Inflammatory macrophage treated with lipopolysaccharide for 1 hour (primary cell): Measurements from ENCODE around the gene SUSD6.

Experiments used
- DNase-seq, 2 donors: peaks; one replicate each; pipeline ENCODE4 v3.0.0-alpha.2; 2020 to 2022

Gene SUSD6

GRCh38 chr14:69593018-69593677 lies 18.2 kb upstream of the SUSD6 start:
- no peak for DNase-seq

DNA sequence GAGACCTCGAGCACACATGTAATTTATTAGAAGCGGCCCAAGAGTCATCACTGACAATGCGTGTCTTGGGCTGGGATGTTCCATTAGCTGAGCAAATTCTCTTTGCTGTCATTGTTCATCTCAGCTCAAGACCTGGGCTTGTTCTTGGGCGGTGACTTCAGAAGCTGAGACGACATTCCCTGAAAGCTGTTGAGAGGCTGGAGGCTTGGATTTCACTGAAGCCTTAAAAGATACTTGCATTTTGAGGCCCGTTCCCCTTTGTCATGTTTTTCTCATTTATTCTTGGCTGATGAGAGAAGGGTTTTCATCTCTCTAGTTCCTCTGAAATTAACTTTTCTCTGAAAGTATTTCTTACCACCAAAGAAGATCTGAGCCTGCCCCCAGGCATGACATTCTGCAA lies 16.6 kb upstream of the SUSD6 start:
- no peak for DNase-seq

GRCh38 chr14:69595336-69595735 lies 16.1 kb upstream of the SUSD6 start:
- DNase-seq = no peak

DNA sequence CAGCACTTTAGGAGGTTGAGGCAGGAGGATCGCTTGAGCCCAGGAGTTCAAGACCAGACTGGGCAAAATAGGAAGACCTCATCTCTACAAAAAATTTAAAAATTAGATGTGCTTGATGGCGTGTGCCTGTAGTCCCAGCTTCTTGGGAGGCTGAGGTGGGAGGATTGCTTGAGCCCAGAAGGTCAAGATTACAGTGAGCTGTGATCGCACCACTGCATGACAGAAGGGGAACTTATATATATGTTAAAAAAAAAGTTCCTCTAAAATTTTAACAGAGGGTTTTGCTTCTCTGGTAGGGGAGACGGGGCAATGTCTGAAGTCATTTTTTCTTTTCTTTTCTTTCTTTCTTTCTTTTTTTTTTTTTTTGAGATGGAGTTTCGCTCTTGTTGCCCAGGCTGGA lies 12.0 kb upstream of the SUSD6 start:
- peak in 1 of 2 donors; percentile 42 for DNase-seq

- DNase-seq = no peak
Measured at GRCh38 chr14:69600304-69600891, 11.0 kb upstream of the SUSD6 start.

DNA sequence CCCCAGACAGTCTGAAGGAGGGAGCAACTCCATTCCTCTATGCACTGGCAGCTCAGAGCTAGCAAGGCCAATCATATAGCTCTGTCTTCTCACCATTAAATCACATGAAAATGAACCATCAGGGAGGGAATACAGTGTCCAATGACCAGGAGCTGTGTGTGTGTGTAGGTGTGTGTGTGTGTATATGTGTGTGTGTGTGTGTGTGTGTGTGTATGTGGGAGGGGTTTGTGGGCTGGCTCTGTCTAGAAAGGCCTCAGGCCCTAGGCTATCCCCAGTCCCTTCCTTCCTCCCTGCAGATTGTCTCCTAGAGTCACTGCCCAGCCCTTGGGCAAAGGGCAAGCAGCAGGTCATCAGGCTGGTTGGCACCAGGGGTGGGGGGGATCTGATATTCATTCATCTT lies 5.7 kb upstream of the SUSD6 start:
- DNase-seq = peak; percentile 68 to 90

- peak in 1 of 2 donors; percentile 62 for DNase-seq
Measured at GRCh38 chr14:69606258-69607184, 4.9 kb upstream of the SUSD6 start.

DNA sequence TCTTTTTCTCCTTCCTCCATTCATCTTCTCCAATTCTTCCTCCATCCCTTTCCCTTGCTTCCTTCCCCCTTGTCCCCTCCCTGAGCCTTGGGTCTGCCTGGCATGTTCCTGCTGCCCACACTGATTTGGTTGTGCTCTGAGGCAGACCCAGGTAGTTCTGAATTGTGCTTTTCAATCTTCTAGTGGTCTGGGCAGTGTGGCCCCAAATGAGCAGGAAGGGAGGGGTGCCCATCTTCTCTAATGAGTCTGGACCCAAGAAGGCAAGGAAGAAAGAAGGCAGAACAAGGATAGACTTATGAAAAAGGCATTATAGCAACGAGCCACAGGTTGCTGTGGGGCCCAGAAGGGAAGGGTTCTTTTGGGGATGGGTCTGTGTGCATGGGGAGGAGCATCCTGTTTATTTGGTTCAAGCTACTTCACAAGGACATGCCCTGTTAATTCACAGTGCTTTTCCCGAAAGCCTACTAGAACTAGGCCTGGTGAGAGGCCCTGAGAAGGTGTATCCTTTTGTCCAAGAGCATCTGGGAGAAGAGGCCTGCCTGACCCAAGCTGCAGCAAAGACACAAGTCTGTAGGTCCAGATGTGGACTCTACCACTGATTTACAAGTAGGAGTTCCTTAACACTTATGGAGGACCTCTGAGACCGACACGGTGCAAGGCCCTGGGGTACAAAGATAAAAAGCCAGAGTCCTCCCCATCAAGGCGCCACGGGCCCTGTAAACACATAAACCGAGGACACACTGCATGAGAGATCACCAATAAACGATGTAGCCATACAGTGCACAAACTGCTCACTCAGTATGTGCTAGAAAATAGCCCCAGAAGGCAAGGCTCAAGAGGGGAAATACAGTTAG lies 1.1 kb upstream of the SUSD6 start:
- no peak for DNase-seq

DNA sequence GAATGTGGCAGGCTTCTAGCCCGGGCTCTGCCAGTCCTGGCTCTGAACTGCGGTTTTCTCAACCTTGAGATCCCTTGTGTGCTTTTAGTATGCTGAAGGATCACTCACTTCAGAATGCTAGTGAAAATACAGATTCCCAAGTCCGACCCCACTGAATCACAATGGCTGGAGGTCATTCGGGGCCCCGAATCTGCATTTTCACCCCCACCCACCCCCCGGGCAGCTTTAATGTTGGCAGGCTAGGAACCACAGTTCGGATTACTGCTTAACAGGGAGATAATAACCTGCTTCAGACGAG lies 573 bp upstream of the SUSD6 start:
- no peak for DNase-seq

DNA sequence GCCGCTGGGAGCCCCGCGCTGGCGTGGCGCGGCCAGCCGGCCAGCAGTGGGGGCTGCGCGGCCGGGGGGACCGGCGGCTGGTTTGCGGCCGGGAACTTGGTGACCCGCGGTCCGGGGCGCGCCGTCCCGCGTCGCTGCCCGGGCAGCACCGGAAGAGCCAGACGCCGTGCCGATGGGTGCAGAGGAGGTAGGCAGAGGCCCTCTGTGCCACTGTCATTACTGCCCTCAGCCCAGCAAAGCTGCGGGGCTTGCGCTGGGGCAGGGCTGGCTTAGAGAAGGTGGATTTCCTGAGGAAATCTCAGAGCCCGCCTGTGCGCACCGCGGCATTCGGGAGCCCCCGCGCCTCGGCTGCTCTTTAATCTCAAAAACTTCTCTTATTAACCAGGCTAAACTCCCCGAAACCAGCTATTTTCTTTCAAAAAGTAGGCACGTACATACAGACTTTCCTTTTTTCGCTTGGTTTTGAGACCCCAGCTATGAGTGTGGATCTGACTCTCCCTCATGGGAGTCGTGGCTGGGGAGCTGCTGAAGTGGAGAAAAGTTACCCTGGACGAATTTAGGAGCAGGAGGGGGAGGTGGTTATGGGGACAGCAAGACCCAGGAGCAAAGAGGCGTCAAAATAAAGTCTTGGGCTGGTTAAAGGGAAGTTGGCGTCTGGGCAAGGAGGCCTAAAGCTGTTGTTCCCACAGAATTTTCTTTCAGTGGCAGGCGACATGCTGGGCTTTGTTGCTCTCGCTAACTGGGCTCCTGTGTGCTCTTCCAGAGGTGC lies 802 bp downstream of the SUSD6 start:
- DNase-seq = peak; percentile 55

DNA sequence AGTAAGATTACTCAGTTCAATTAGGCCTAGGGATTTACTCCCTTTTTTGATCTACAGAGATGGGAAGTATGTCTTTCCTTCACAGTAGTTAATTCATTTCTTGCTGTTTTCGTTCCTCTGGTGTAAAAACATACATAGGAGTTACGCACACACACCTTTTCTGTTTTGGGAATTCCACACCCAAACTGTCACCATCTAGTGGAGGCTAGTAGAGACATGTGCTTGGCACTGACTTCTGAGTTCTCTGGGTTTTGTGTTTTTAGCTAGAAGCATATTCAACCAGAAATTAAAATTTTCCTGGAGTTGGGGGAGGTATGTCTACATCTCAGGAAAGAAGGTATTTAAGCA lies 1.4 kb downstream of the SUSD6 start:
- no peak for DNase-seq

GRCh38 chr14:69613312-69614073 lies 2.1 kb downstream of the SUSD6 start:
- DNase-seq = no peak

DNA sequence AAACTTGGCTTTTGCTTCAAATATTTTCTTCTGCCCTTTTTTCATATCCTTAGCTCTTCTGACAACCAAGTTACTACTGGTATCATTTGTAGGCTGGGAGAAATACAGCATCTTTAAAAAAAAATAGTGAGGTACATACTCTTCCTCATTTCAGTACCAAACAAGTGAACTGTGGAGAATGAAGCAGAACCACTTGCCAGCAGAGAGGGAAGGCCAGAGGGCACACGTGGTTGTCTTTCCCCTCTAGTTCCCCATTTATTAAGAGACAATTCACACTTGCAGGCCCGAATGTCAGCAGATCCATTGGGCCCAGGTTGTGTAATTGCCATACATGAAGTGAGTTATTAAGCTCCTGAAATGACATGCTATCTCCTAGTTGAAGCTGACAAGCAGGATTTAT lies 3.2 kb downstream of the SUSD6 start:
- peak; percentile 82 to 93 for DNase-seq

DNA sequence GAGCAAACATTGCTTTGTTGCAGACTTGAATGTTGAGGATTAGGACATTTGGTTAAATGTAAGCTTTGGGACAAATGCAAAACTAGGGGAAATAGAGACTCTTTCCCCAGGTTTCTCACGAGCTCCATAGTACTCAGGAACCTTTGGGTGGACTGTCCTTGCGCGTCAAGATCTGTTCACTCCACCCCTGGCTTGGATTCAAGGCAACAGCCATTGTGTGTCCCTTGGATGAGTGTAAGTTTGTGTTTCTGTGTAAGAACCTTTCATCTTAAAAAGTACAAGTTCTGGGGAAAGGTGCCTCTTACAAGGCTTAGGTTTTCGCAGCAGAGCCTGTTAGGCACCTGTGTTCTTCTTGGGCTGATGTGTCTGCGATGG lies 3.7 kb downstream of the SUSD6 start:
- DNase-seq = no peak

DNA sequence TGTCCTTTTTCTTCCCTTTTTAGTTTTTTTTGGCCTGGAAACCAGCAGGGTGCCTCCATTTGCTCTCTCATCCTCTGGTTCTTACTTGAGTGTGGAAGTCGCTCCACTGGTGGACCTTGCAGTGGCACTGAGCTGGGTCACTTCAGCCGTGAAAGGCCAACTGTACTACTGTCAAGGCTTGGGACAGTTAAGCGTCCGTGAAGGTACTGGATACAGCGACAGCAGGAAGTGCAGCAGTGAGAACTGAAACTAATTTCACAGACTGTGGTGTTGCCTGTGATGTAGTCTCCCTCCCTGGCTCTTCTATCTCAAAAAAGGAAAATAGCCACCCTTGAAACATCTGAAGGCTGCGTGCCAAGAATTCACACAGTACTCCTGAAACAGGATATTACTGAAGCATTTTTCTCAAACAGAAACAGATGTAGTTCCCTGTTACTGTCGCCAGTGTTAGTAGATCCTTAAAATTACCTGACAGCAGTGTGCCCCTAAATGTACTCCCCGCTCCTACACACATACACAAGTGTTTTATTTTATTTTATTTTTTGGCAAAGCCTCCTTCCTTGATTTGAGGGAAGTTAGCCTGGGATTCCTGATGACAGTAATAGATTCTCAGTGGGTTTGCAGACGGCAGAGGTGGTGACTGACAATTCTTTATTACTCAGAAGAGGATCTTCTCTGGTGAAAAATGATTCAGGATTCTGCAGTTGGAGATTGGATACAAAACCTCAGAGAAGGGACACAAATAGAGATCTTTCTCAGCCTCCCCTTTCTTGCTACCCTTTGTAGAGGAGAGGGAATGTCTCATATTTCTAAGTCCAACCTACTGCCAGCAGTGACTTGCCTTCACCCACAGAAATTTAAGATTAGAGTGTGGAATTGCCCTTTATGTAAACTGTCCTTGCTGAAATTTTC lies 4.4 kb downstream of the SUSD6 start:
- DNase-seq = peak; percentile 75 to 83

- no peak for DNase-seq
Measured at GRCh38 chr14:69616408-69616773, 5.0 kb downstream of the SUSD6 start.

- no peak for DNase-seq
Measured at GRCh38 chr14:69617796-69618195, 6.4 kb downstream of the SUSD6 start.

GRCh38 chr14:69619012-69619411 lies 7.6 kb downstream of the SUSD6 start:
- DNase-seq = no peak

- peak; percentile 64 to 66 for DNase-seq
Measured at GRCh38 chr14:69620211-69620611, 8.8 kb downstream of the SUSD6 start.

- no peak for DNase-seq
Measured at GRCh38 chr14:69620981-69621380, 9.6 kb downstream of the SUSD6 start.

DNA sequence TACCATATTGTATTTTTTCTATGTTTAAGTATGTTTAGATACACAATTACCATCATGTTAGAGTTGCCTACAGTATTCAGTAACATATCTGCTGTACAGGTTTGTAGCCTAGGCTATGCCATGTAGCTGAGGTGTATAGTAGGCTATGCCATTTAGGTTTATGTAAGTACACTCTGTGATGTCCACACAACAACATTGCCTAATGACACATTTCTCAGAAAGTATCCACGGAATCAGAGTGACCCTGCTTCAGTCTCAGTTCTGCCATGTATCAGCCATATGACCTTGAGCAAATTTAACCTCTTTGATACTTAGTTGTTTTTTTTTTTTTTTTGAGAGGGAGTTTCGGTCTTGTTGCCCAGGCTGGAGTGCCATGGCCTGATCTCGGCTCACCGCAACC lies 12.7 kb downstream of the SUSD6 start:
- peak; percentile 57 to 63 for DNase-seq
